MCF 10A (cell line): ENCODE measurements around the gene CEP89. TPM values are rescaled to one million over a fixed set of nuclear protein-coding genes. Genes with fewer than 3 reads are reported as not detected.
"Not testable (repeated sequence)": the region's sequence is repeated elsewhere in the genome, so short reads cannot be mapped to it uniquely, and the experiment has no call there.

ENCODE experiments used
- BruUV-seq: library from RNA; stranded (reverse); fragments of 400-500 nt; replicated peaks from 2 replicates; lab custom pipeline; 2021; lab: Mats Ljungman, UMichigan
- CTCF ChIA-PET: fragments of 300-600 bp; sonication (Branson Sonifier 250); formaldehyde crosslinking; extraction: SDS; loops from one replicate; lab custom pipeline; 2021; ENCODE audit warnings: antibody characterized with exemption, inconsistent platforms; lab: Yijun Ruan, JAX
- POLR2A ChIA-PET: fragments of 300-600, 350-650 bp; sonication (Branson Sonifier 250); formaldehyde crosslinking; extraction: SDS; loops from one replicate; lab custom pipeline; 2020; ENCODE audit warnings: antibody characterized with exemption, inconsistent platforms; lab: Yijun Ruan, JAX
- DNase-seq: peaks from one replicate; pipeline ENCODE4 v3.0.0-alpha.2; 2018; ENCODE audit not compliant: unreplicated experiment
- H3K27ac Mint-ChIP-seq: one replicate; pipeline ENCODE4 v1.8.0; 2022; ENCODE audit warnings: mild to moderate bottlenecking, low read depth, mixed read lengths; ENCODE audit not compliant: unreplicated experiment
- H3K27me3 Mint-ChIP-seq: one replicate; pipeline ENCODE4 v1.8.0; 2022; ENCODE audit warnings: mixed read lengths; ENCODE audit not compliant: insufficient read depth, unreplicated experiment
- H3K36me3 Mint-ChIP-seq: one replicate; pipeline ENCODE4 v1.8.0; 2022; ENCODE audit warnings: mild to moderate bottlenecking, moderate library complexity, mixed read lengths; ENCODE audit not compliant: insufficient read depth, unreplicated experiment
- H3K4me1 Mint-ChIP-seq: one replicate; pipeline ENCODE4 v1.8.0; 2022; ENCODE audit warnings: mixed read lengths; ENCODE audit not compliant: insufficient read depth, unreplicated experiment
- H3K4me3 Mint-ChIP-seq: one replicate; pipeline ENCODE4 v1.8.0; 2022; ENCODE audit warnings: mild to moderate bottlenecking, moderate library complexity, mixed read lengths; ENCODE audit not compliant: unreplicated experiment
- H3K9me3 Mint-ChIP-seq: one replicate; pipeline ENCODE4 v1.8.0; 2022; ENCODE audit warnings: mixed read lengths; ENCODE audit not compliant: unreplicated experiment
- intact Hi-C: fragments of 100-400 bp; cut with micrococcal nuclease; formaldehyde crosslinking; loops from 2 replicates; pipeline ENCODE4 v1.14.1; 2022
- total RNA-seq: library from RNA; stranded (reverse); gene quantifications from 2 replicates; pipeline ENCODE4 v1.2.3, GENCODE V29; 2022
- TF ChIP-seq, protein P1 (sequence below): fragments of 200-600 bp; IDR thresholded peaks from one replicate; pipeline ENCODE4 v1.8.0; 2022; ENCODE audit warnings: antibody characterized with exemption, mild to moderate bottlenecking; ENCODE audit not compliant: unreplicated experiment

The CEP89 gene
- total RNA-seq, 1 experiment from 2014 or later, result 24.7 TPM

DNA sequence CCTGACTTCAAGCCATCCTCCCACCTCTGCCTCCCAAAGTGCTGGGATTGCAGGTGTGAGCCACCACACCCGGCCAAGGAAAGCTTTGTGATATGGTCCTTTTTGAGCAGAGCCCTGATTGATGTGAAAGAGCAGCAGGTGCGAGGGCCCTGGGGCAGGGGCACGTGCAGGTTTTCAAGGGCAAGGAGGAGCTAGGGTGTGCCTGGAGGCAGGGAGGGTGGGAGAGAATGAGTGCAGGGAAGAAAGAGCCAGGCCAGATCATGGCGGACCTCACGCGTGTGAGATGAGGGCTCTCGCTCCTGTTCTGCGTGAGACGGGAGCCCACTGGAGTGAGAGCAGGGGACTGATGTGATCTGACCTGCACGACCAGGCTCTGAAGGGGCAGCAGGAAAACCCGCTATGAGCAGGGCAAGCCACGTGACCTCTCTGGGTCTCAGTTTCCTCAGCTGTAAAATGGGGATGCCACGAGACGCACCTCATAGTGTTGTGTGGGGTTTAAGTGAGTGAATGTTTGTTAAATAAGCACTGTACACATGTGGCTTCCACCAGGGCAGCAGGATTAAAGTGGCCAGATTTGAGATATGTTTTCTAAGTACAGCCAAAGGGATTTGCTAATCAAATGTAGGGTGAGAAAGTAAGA is 26.1 kb upstream of the CEP89 start:
- Mint-ChIP-seq H3K4me1 (no peaks in the 10 kb centered on the region), H3K27ac (no peak overlapping the region), H3K9me3 (no peaks in the 10 kb centered on the region), H3K36me3 (peaks cover 20% of the 10 kb centered on the region), H3K27me3 (no peaks in the 10 kb centered on the region), H3K4me3 (no peak overlapping the region)
- ChIA-PET POLR2A (no interaction called here), CTCF (no interaction called here)
- TF ChIP-seq, protein P1, sequence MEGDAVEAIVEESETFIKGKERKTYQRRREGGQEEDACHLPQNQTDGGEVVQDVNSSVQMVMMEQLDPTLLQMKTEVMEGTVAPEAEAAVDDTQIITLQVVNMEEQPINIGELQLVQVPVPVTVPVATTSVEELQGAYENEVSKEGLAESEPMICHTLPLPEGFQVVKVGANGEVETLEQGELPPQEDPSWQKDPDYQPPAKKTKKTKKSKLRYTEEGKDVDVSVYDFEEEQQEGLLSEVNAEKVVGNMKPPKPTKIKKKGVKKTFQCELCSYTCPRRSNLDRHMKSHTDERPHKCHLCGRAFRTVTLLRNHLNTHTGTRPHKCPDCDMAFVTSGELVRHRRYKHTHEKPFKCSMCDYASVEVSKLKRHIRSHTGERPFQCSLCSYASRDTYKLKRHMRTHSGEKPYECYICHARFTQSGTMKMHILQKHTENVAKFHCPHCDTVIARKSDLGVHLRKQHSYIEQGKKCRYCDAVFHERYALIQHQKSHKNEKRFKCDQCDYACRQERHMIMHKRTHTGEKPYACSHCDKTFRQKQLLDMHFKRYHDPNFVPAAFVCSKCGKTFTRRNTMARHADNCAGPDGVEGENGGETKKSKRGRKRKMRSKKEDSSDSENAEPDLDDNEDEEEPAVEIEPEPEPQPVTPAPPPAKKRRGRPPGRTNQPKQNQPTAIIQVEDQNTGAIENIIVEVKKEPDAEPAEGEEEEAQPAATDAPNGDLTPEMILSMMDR, result no peak
- intact Hi-C loops, result no loop called here
- no TSS peak for BruUV-seq
- DNase-seq, result no peak

DNA sequence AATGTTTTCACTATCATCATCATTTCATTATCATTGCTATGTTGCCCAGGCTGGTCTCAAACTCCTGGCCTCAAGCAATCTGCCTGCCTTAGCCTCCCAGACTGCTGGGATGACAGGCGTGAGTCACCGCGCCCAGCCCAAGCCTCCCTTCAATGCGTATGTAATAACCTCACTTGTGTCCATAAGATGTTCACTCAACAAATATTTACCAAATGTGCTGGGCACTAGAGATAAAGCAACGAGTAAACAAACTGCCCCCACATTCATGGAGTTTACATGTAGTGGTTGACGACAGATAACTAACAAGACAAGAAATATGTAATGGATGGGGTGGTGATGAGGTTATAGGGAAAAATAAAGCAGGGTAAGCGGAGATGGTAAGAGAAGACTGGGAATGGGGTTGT is 25.3 kb upstream of the CEP89 start:
- not testable (repeated sequence) for H3K27me3 Mint-ChIP-seq

GRCh38 chr19:32995966-32996365 is 24.2 kb upstream of the CEP89 start:
- POLR2A ChIA-PET, intact Hi-C loops, BruUV-seq, H3K9me3 Mint-ChIP-seq, H3K4me1 Mint-ChIP-seq, H3K27me3 Mint-ChIP-seq, H3K27ac Mint-ChIP-seq, H3K4me3 Mint-ChIP-seq, DNase-seq: not testable (repeated sequence)
- peaks cover 32% of the 10 kb centered on the region for H3K36me3 Mint-ChIP-seq
- CTCF ChIA-PET, result interaction anchor here (0.9 kb wide), 1 partner anchor 20 kb away, joined by 3 read pairs; no protein-coding TSS in a partner anchor

More for the DNA sequence above, 25.3 kb upstream of the CEP89 start:
- POLR2A ChIA-PET, intact Hi-C loops, H3K9me3 Mint-ChIP-seq, H3K4me3 Mint-ChIP-seq, BruUV-seq, DNase-seq, H3K4me1 Mint-ChIP-seq, H3K27ac Mint-ChIP-seq: not testable (repeated sequence)
- H3K36me3 Mint-ChIP-seq, result peaks cover 25% of the 10 kb centered on the region
- CTCF ChIA-PET, result interaction anchor here (0.6 kb wide), 1 partner anchor 375 kb away, joined by 3 read pairs; no protein-coding TSS in a partner anchor

DNA sequence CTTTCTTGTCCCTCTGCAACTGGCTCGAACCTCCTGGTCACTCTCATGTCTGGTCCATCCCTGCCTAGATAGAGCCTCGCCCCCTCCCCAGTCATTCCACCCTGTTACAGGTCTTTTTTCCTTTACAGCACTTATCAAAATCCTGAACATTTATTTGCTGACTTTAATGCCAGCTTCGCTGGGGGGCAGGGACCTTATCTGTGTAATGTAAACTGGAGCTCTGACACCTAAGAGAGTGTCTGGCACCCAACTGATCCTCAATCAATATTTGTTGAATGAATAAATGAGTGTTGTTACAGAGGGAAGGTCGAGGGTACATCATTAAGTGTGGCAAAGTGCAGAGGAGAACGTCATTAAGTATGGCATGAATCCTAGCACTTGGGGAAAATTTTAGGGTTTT is 17.0 kb upstream of the CEP89 start:
- no peaks in the 10 kb centered on the region for H3K27me3 Mint-ChIP-seq
- CTCF ChIA-PET, result no interaction called here
- peaks cover 44% of the 10 kb centered on the region for H3K36me3 Mint-ChIP-seq
- TF ChIP-seq, protein P1, result no peak
- intact Hi-C loops, result no loop called here
- no TSS peak for BruUV-seq
- DNase-seq, result no peak
- no peak overlapping the region for H3K4me3 Mint-ChIP-seq
- H3K9me3 Mint-ChIP-seq, result no peaks in the 10 kb centered on the region
- no peak overlapping the region for H3K27ac Mint-ChIP-seq
- H3K4me1 Mint-ChIP-seq, result no peaks in the 10 kb centered on the region
- POLR2A ChIA-PET, result no interaction called here

- BruUV-seq, DNase-seq, H3K4me1 Mint-ChIP-seq, H3K27ac Mint-ChIP-seq, H3K9me3 Mint-ChIP-seq, H3K27me3 Mint-ChIP-seq, H3K4me3 Mint-ChIP-seq, POLR2A ChIA-PET, intact Hi-C loops, CTCF ChIA-PET: not testable (repeated sequence)
- peaks cover 44% of the 10 kb centered on the region for H3K36me3 Mint-ChIP-seq
These were observed 16.5 kb upstream of the CEP89 start for GRCh38 chr19:32988254-32988653.

- H3K27ac Mint-ChIP-seq, DNase-seq, H3K9me3 Mint-ChIP-seq, POLR2A ChIA-PET, BruUV-seq, H3K36me3 Mint-ChIP-seq, intact Hi-C loops, H3K27me3 Mint-ChIP-seq, H3K4me1 Mint-ChIP-seq, H3K4me3 Mint-ChIP-seq, CTCF ChIA-PET: not testable (repeated sequence)
These were observed 10.7 kb upstream of the CEP89 start for GRCh38 chr19:32982488-32982887.

GRCh38 chr19:32979807-32980206 is 8.0 kb upstream of the CEP89 start:
- H3K4me1 Mint-ChIP-seq, H3K27ac Mint-ChIP-seq, DNase-seq, H3K27me3 Mint-ChIP-seq, intact Hi-C loops, H3K4me3 Mint-ChIP-seq, H3K9me3 Mint-ChIP-seq, BruUV-seq, CTCF ChIA-PET, POLR2A ChIA-PET: not testable (repeated sequence)
- H3K36me3 Mint-ChIP-seq, result peaks cover 18% of the 10 kb centered on the region

GRCh38 chr19:32977813-32978212 is 6.1 kb upstream of the CEP89 start:
- H3K36me3 Mint-ChIP-seq, result peaks cover 18% of the 10 kb centered on the region
- POLR2A ChIA-PET, H3K27ac Mint-ChIP-seq, H3K4me1 Mint-ChIP-seq, H3K4me3 Mint-ChIP-seq, DNase-seq, H3K27me3 Mint-ChIP-seq, H3K9me3 Mint-ChIP-seq, intact Hi-C loops, BruUV-seq: not testable (repeated sequence)
- CTCF ChIA-PET, result interaction anchor here (0.6 to 7.0 kb wide), 8 partner anchors 20 to 149 kb away, joined by 3 to 98 read pairs (median 11); no protein-coding TSS in a partner anchor
